IMR-90 (cell line): ENCODE results near the gene TUBB2B. TPM values are rescaled to one million over a fixed set of nuclear protein-coding genes. Genes with fewer than 3 reads are reported as not detected.
A peak's percentile ranks its signal among the peaks of the same experiment; 100 is the strongest.

Experiments used
- ATAC-seq: fragments of 200-7000 bp; cut with Tn5 transposase; 2 replicates; pipeline ENCODE4 v1.9.1; 2020; ENCODE audit warnings: low read depth, mild to moderate bottlenecking, moderate library complexity
- BruUV-seq: library from RNA; stranded (reverse); fragments of 400-500 nt; replicated peaks from 2 replicates; lab custom pipeline; 2021; lab: Mats Ljungman, UMichigan
- CTCF ChIA-PET: fragments of 300-600 bp; formaldehyde crosslinking; extraction: SDS; loops from one replicate; lab custom pipeline; 2021; ENCODE audit warnings: antibody characterized with exemption; lab: Yijun Ruan, JAX
- POLR2A ChIA-PET: fragments of 300-600 bp; sonication (Branson Sonifier 250); formaldehyde crosslinking; loops from one replicate; lab custom pipeline; 2022; ENCODE audit warnings: antibody characterized with exemption; ENCODE audit not compliant: unreplicated experiment; lab: Charles Lee
- DNase-seq: peaks from one replicate; pipeline ENCODE4 v3.0.0; 2013
- H2AFZ ChIP-seq: replicated peaks from 2 replicates; pipeline ENCODE3; 2013; ENCODE audit warnings: low read length, mild to moderate bottlenecking; ENCODE audit not compliant: poor library complexity
- H2AK5ac ChIP-seq: 2 replicates; pipeline ENCODE4 v1.6.1; 2013; ENCODE audit warnings: low read depth, low read length, inconsistent platforms
- H2AK9ac ChIP-seq: replicated peaks from 2 replicates; pipeline ENCODE3; 2013; ENCODE audit warnings: mild to moderate bottlenecking, low read depth, low read length, moderate library complexity; ENCODE audit not compliant: poor library complexity
- H2BK120ac ChIP-seq: 2 replicates; pipeline ENCODE4 v1.6.1; 2013; ENCODE audit warnings: low read depth, low read length, inconsistent platforms
- H2BK15ac ChIP-seq: 3 replicates; pipeline ENCODE4 v1.6.1; 2013; ENCODE audit warnings: low read depth, low read length, inconsistent platforms
- H2BK20ac ChIP-seq: 2 replicates; pipeline ENCODE4 v1.6.1; 2013; ENCODE audit warnings: low read depth, mild to moderate bottlenecking, inconsistent platforms, low read length, moderate library complexity
- H2BK5ac ChIP-seq: 2 replicates; pipeline ENCODE4 v1.6.1; 2013; ENCODE audit warnings: mild to moderate bottlenecking, low read depth, low read length, inconsistent platforms; ENCODE audit not compliant: poor library complexity, severe bottlenecking
- H3K14ac ChIP-seq: replicated peaks from 2 replicates; pipeline ENCODE4 v1.6.1; 2013; ENCODE audit warnings: low read depth, low read length, inconsistent platforms
- H3K18ac ChIP-seq: 2 replicates; pipeline ENCODE4 v1.6.1; 2013; ENCODE audit warnings: low read depth, low read length, control low read depth
- H3K23ac ChIP-seq: 2 replicates; pipeline ENCODE4 v1.6.1; 2013; ENCODE audit warnings: low read depth, low read length, inconsistent platforms
- H3K27ac ChIP-seq: 2 replicates; pipeline ENCODE4 v1.5.1; 2013; ENCODE audit warnings: mild to moderate bottlenecking, control low read depth, low read length; ENCODE audit not compliant: insufficient read depth
- H3K27me3 ChIP-seq: 2 replicates; pipeline ENCODE4 v1.6.1; 2013; ENCODE audit warnings: low read length; ENCODE audit not compliant: control insufficient read depth, insufficient read depth
- H3K36me3 ChIP-seq: 2 replicates; pipeline ENCODE4 v1.6.1; 2013; ENCODE audit warnings: low read length, mixed read lengths; ENCODE audit not compliant: control insufficient read depth, insufficient read depth
- H3K4ac ChIP-seq: 2 replicates; pipeline ENCODE4 v1.6.1; 2013; ENCODE audit warnings: low read depth, low read length, inconsistent platforms
- H3K4me1 ChIP-seq: 2 replicates; pipeline ENCODE4 v1.6.1; 2013; ENCODE audit warnings: low read length, mixed read lengths; ENCODE audit not compliant: control insufficient read depth, insufficient read depth
- H3K4me2 ChIP-seq: 2 replicates; pipeline ENCODE4 v1.6.1; 2013; ENCODE audit warnings: low read depth, mild to moderate bottlenecking, control low read depth, low read length, moderate library complexity
- H3K4me3 ChIP-seq: 2 replicates; pipeline ENCODE4 v1.5.1; 2013; ENCODE audit warnings: low read depth, mild to moderate bottlenecking, control low read depth, low read length, moderate library complexity; ENCODE audit not compliant: insufficient read depth
- H3K56ac ChIP-seq: 2 replicates; pipeline ENCODE4 v1.6.1; 2013; ENCODE audit warnings: low read length, inconsistent platforms; ENCODE audit not compliant: insufficient read depth; ENCODE audit errors: extremely low read depth
- H3K79me1 ChIP-seq, 2 experiments: 2 replicates each; pipeline ENCODE4 v1.6.1; 2013; ENCODE audit warnings: low read length in 2 of 2, inconsistent platforms in 1 of 2, low read depth in 1 of 2
- H3K9ac ChIP-seq: 2 replicates; pipeline ENCODE4 v1.6.1; 2013; ENCODE audit warnings: low read depth, low read length, control low read depth
- H3K9me1 ChIP-seq: 2 replicates; pipeline ENCODE4 v1.6.1; 2013; ENCODE audit warnings: low read length, inconsistent platforms; ENCODE audit not compliant: insufficient read depth
- H3K9me3 ChIP-seq: 2 replicates; pipeline ENCODE4 v1.6.1; 2013; ENCODE audit warnings: low read length; ENCODE audit not compliant: control insufficient read depth, insufficient read depth
- H4K20me1 ChIP-seq: 2 replicates; pipeline ENCODE4 v1.6.1; 2013; ENCODE audit warnings: low read length, inconsistent platforms; ENCODE audit not compliant: insufficient read depth
- H4K5ac ChIP-seq: 2 replicates; pipeline ENCODE4 v1.6.1; 2013; ENCODE audit warnings: mild to moderate bottlenecking, low read depth, low read length, control low read depth
- H4K8ac ChIP-seq, 2 experiments: 2 replicates each; pipeline ENCODE4 v1.6.1; 2013; ENCODE audit warnings: low read depth in 2 of 2, low read length in 2 of 2, control low read depth in 1 of 2, inconsistent platforms in 1 of 2
- H4K91ac ChIP-seq: 2 replicates; pipeline ENCODE4 v1.6.1; 2013; ENCODE audit warnings: low read depth, low read length, inconsistent platforms; ENCODE audit not compliant: insufficient read depth
- BHLHE40 ChIP-seq: fragments of 150-350 bp; IDR thresholded peaks from 2 replicates; pipeline ENCODE4 v1.6.1; 2016; ENCODE audit warnings: mild to moderate bottlenecking, low read depth, low read length
- CHD1 ChIP-seq: IDR thresholded peaks from 2 replicates; pipeline ENCODE4 v1.6.1; 2012; ENCODE audit warnings: low read depth, low read length, improper control_type of control experiment
- FOS ChIP-seq: fragments of 150-350 bp; IDR thresholded peaks from 2 replicates; pipeline ENCODE4 v1.6.1; 2016; ENCODE audit warnings: low read depth, low read length
- MAFK ChIP-seq: IDR thresholded peaks from 2 replicates; pipeline ENCODE4 v1.6.1; 2012; ENCODE audit warnings: low read depth, low read length, improper control_type of control experiment
- MAZ ChIP-seq: IDR thresholded peaks from 2 replicates; pipeline ENCODE4 v1.6.1; 2012; ENCODE audit warnings: low read depth, mild to moderate bottlenecking, low read length, improper control_type of control experiment, moderate library complexity, borderline replicate concordance
- NFE2L2 ChIP-seq: fragments of 150-350 bp; IDR thresholded peaks from 2 replicates; pipeline ENCODE4 v1.6.1; 2016; ENCODE audit warnings: low read depth, mild to moderate bottlenecking, low read length
- POLR2A ChIP-seq: IDR thresholded peaks from 2 replicates; pipeline ENCODE4 v1.6.1; 2012; ENCODE audit warnings: mild to moderate bottlenecking, low read depth, low read length
- WGBS, 2 experiments: methylation state at CpG; one replicate each; pipeline versions ENCODE4 v1.1.5 to v1.1.7; 2013; ENCODE audit warnings: missing lambda C conversion rate in 2 of 2; ENCODE audit not compliant: insufficient read length in 1 of 2; ENCODE audit errors: extremely low coverage in 2 of 2; 5-methylcytosine and 5-hydroxymethylcytosine counted together
- dilution Hi-C: fragments of 300-500 bp; cut with HindIII; formaldehyde crosslinking; loops from one replicate; pipeline ENCODE4 v1.14.3; 2018; ENCODE audit warnings: low sequenced_read_pairs; ENCODE audit not compliant: unreplicated experiment
- in situ Hi-C: fragments of 300-500 bp; cut with MboI; formaldehyde crosslinking; loops from 3 replicates; pipeline ENCODE4 v1.14.3; 2019; ENCODE audit warnings: low sequenced_read_pairs, inconsistent platforms, mixed read lengths
- intact Hi-C: fragments of 100-400 bp; cut with micrococcal nuclease; formaldehyde crosslinking; loops from 2 replicates; pipeline ENCODE4 v1.10.0; 2022
- polyA plus RNA-seq, 3 experiments: library from polyadenylated mRNA; depleted of rRNA; stranded (reverse); fragments of >200 nt; gene quantifications; 2 replicates each; pipeline ENCODE4 v1.2.3, GENCODE V29; 2012; ENCODE audit warnings: low replicate concordance in 1 of 3
- total RNA-seq: library from RNA; depleted of rRNA; stranded (reverse); fragments of >200 nt; gene quantifications from 2 replicates; pipeline ENCODE4 v1.2.3, GENCODE V29; 2012
- TF ChIP-seq, protein P1 (sequence below): fragments of 150-350 bp; IDR thresholded peaks from 2 replicates; pipeline ENCODE4 v1.6.1; 2016; ENCODE audit warnings: low read depth, mild to moderate bottlenecking, low read length, moderate library complexity, borderline replicate concordance
- TF ChIP-seq, protein P2 (sequence below): fragments of 150-350 bp; IDR thresholded peaks from 2 replicates; pipeline ENCODE4 v1.6.1; 2017; ENCODE audit warnings: mild to moderate bottlenecking, antibody characterized with exemption, low read length, low read depth

The TUBB2B gene
- total and polyA plus RNA-seq, 2 of the 4 experiments (the other 2 are of a cell fraction) = 13.6 to 21.1 TPM

DNA sequence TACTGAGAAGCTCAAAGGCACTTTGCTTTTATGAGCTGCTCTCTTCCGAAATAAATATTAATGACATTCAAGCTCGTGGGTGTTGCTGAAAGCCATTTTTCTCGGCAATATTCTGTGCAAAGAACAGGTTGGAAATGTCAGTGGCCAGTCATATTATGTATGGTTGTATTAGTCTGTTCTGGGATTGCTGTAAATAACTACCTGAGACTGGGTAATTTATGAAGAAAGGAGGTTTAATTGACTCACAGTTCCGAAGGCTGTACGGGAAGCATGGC is 32.1 kb downstream of the TUBB2B start:
- Histone ChIP-seq H4K91ac (no peak overlapping the region), H3K9me1 (no peaks in the 10 kb centered on the region; the same call in 1 of the 2 replicates), H2BK20ac (no peak overlapping the region), H3K18ac (no peak overlapping the region), H3K4me3 (no peak overlapping the region), H3K9me3 (peaks cover 5% of the 10 kb centered on the region), H4K5ac (no peak overlapping the region), H3K23ac (no peak overlapping the region), H2BK15ac (no peak overlapping the region), H2AK5ac (no peak overlapping the region), H3K27ac (no peak overlapping the region), H2BK5ac (no peak overlapping the region), H3K36me3 (no peaks in the 10 kb centered on the region), H2AK9ac (no peak overlapping the region), H4K20me1 (no peaks in the 10 kb centered on the region), H3K79me1 (no peaks in the 10 kb centered on the region), H3K56ac (no peak overlapping the region), H4K8ac (no peak overlapping the region; a peak in 1 of 4 replicates), H3K9ac (no peak overlapping the region), H3K4me1 (peaks cover 5% of the 10 kb centered on the region), H3K4ac (no peak overlapping the region), H2AFZ (peak overlapping the region; percentile 75), H3K27me3 (peaks cover 4% of the 10 kb centered on the region; the same call in 1 of the 2 replicates), H3K4me2 (no peak overlapping the region), H3K14ac (no peak overlapping the region), H2BK120ac (no peak overlapping the region)
- CTCF ChIA-PET = no interaction called here
- dilution Hi-C loops (no loop called here), intact Hi-C loops (no loop called here), in situ Hi-C loops (no loop called here)
- WGBS, 2 experiments = 40% methylated on average over 1 of the region's 5 CpGs; no CpG with 5 or more reads in 1 of the 2 experiments
- TF ChIP-seq MAZ (no peak), NFE2L2 (no peak), CHD1 (no peak), FOS (no peak), BHLHE40 (no peak), MAFK (no peak), POLR2A (no peak)
- TF ChIP-seq, protein P1, sequence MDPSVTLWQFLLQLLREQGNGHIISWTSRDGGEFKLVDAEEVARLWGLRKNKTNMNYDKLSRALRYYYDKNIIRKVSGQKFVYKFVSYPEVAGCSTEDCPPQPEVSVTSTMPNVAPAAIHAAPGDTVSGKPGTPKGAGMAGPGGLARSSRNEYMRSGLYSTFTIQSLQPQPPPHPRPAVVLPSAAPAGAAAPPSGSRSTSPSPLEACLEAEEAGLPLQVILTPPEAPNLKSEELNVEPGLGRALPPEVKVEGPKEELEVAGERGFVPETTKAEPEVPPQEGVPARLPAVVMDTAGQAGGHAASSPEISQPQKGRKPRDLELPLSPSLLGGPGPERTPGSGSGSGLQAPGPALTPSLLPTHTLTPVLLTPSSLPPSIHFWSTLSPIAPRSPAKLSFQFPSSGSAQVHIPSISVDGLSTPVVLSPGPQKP = no peak
- TF ChIP-seq, protein P2, sequence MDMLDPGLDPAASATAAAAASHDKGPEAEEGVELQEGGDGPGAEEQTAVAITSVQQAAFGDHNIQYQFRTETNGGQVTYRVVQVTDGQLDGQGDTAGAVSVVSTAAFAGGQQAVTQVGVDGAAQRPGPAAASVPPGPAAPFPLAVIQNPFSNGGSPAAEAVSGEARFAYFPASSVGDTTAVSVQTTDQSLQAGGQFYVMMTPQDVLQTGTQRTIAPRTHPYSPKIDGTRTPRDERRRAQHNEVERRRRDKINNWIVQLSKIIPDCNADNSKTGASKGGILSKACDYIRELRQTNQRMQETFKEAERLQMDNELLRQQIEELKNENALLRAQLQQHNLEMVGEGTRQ = no peak
- DNase-seq (no peak), ATAC-seq (no peak)
- POLR2A ChIA-PET = no interaction called here
- BruUV-seq = no TSS peak
